SU-DHL-6 (cell line): ENCODE results near the gene PCYT2.

ENCODE experiments used
- CTCF ChIP-seq: fragments of 200-600 bp; sonication (generic); IDR thresholded peaks from one replicate; pipeline ENCODE4 v1.5.1; 2017; ENCODE audit warnings: antibody characterized with exemption, mild to moderate bottlenecking, low read length, moderate library complexity; ENCODE audit not compliant: insufficient read depth, poor library complexity, severe bottlenecking
- EZH2phosphoT487 ChIP-seq: fragments of 200-600 bp; sonication (generic), shearing (Covaris generic); conservative IDR thresholded peaks from 2 replicates; pipeline ENCODE4 v1.6.1; 2018; ENCODE audit warnings: mild to moderate bottlenecking, antibody characterized with exemption, low read length, moderate library complexity, mixed read lengths

DNA sequence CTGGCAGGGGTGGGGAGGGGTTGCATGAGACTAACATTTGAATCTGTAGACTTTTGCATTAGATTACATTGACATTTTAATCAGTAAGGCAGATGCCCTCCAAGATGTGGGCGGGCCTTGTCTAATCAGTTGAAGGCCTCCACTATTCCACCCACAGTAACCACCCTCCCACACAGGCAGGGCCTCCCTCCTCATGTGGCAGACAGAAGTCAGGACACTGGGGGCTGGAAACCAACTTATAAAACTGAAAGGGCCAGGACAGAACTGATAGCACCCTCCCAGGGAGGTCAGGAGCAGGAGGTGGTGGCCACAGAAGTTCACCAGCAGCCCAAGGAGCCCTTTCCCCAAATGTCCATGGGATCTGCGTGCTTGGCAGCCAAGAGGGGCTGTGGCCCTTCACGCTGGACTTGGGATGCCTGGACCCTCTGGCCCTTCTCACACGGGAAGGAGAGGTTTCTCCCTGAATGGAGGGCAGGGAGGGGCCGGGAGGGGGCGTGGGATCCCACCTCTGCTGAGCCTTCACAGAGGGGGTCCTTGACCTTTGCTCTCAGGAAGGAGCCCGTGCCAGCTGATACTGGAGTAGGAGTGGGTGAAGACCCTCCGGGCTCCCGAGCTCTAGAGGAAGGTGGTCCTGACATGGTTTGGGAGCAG, 21.3 kb upstream of the PCYT2 start:
- TF ChIP-seq CTCF (no peak), EZH2phosphoT487 (no peak)
